ENCODE measurements around the gene CSNK2B. TPM values are rescaled to one million over a fixed set of nuclear protein-coding genes. Genes with fewer than 3 reads are reported as not detected.

Gene CSNK2B
- polyA plus RNA-seq, 2 of the 4 experiments (the other 2 are of a cell fraction): 41.8 to 141 TPM

DNA sequence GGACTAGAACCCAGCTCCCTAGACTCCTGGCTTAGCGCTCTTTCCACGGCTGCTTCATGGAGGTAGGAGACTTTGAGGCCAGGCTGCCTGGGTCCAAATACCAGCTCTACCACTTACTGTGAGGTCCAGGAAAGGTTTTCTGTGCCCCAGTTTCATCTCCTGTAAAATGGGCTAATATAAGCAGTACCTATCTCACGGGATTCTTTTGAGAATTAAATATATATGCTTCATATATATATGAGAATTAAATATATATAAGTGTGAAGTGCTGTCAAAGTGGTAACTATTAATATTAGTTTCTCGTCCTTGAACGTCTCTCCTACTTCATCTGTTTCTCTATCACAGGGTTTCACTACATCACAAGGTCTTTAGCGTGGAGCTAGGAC, 25.2 kb downstream of the CSNK2B start:
- H3K4me1 ChIP-seq: no peaks in the 10 kb centered on the region; the same call in 2 of the 3 replicates
- no peak for ATAC-seq
- TF ChIP-seq KDM5A (IDR thresholded peaks at IDR 0.05) (no peak), HOXB5 (CRISPR knock-in tag; IDR thresholded peaks at IDR 0.05) (no peak), ZC3H11A (IDR thresholded peaks at IDR 0.05) (no peak), ZSCAN20 (CRISPR knock-in tag; IDR thresholded peaks at IDR 0.05) (no peak), TP53 (CRISPR knock-in tag; IDR thresholded peaks at IDR 0.05) (no peak), CBX2 (IDR thresholded peaks at IDR 0.05; ENCODE audit: borderline replicate concordance, low read depth) (no peak), ZFP36 (IDR thresholded peaks at IDR 0.05; ENCODE audit: borderline replicate concordance, partially characterized antibody) (no peak), EHMT2 (IDR thresholded peaks at IDR 0.05; ENCODE audit: low read depth) (no peak), POLR2A (IDR thresholded peaks at IDR 0.05; ENCODE audit: low read length) (no peak), CHD4 (IDR thresholded peaks at IDR 0.05; ENCODE audit: borderline replicate concordance) (no peak)
- TF ChIP-seq, protein P1, sequence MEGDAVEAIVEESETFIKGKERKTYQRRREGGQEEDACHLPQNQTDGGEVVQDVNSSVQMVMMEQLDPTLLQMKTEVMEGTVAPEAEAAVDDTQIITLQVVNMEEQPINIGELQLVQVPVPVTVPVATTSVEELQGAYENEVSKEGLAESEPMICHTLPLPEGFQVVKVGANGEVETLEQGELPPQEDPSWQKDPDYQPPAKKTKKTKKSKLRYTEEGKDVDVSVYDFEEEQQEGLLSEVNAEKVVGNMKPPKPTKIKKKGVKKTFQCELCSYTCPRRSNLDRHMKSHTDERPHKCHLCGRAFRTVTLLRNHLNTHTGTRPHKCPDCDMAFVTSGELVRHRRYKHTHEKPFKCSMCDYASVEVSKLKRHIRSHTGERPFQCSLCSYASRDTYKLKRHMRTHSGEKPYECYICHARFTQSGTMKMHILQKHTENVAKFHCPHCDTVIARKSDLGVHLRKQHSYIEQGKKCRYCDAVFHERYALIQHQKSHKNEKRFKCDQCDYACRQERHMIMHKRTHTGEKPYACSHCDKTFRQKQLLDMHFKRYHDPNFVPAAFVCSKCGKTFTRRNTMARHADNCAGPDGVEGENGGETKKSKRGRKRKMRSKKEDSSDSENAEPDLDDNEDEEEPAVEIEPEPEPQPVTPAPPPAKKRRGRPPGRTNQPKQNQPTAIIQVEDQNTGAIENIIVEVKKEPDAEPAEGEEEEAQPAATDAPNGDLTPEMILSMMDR (IDR thresholded peaks at IDR 0.05): no peak
- TF ChIP-seq, protein P2, sequence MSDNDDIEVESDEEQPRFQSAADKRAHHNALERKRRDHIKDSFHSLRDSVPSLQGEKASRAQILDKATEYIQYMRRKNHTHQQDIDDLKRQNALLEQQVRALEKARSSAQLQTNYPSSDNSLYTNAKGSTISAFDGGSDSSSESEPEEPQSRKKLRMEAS (IDR thresholded peaks at IDR 0.05): no peak
- H3K4me3 ChIP-seq: no peak overlapping the region
- POLR2A ChIA-PET: no interaction called here
- CTCF ChIA-PET: interaction anchor here (1.2 to 2.9 kb wide), 3 partner anchors 11 to 172 kb away, joined by 4 to 11 read pairs (median 4); partner anchors contain the start of genes LY6G5B, LY6G5C and NEU1
- WGBS (ENCODE audit: missing lambda C conversion rate): 84% methylated on average over 6 of the region's 6 CpGs
- no peaks in the 10 kb centered on the region for H3K9me3 ChIP-seq
- DNase-seq (ENCODE audit: low read depth in 1 of 2, low spot score in 1 of 2): no peak
- H3K4me2 ChIP-seq: no peak overlapping the region
- no peak overlapping the region for H3K27ac ChIP-seq
- FAIRE-seq: no peak

DNA sequence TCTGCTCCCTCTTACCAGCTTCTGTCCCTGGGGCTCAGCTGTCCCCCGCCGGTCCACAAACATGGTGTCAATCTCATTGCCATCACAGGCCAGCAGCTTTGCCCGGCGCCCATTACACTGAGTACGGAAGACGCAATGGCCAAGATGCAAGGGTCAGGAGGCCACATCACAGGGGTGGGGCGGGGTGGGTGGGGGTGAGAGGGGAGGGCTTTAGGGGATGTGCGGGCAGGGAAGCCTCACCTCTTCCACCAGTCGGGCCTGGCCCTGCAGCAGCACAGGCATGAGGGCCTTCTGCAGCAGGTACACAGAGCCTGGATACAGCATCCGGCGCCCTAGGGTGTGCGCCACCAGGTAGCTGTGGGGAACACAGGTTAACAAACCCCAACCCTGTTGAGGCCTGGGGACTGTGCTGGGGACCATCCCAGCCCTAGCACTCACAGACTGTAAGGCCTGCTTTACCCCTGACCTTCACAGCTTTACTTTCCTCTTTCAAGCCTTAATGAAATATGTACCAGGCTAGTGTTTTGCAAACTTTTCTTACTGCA, 25.8 kb downstream of the CSNK2B start:
- Histone ChIP-seq H3K4me2 (no peak overlapping the region), H3K4me1 (no peaks in the 10 kb centered on the region; the same call in 2 of the 3 replicates), H3K27ac (no peak overlapping the region), H3K9me3 (no peaks in the 10 kb centered on the region), H3K4me3 (no peak overlapping the region)
- ChIA-PET POLR2A (no interaction called here), CTCF (interaction anchor here (1.2 to 2.9 kb wide), 3 partner anchors 11 to 171 kb away, joined by 4 to 11 read pairs (median 4); partner anchors contain the start of genes LY6G5C and NEU1)
- no peak for TF ChIP-seq FOXS1 (CRISPR knock-in tag; IDR thresholded peaks at IDR 0.05)
- TF ChIP-seq NFE2L2 (conservative IDR thresholded peaks at IDR 0.05; ENCODE audit: low read length): no peak
- TF ChIP-seq, protein P3, sequence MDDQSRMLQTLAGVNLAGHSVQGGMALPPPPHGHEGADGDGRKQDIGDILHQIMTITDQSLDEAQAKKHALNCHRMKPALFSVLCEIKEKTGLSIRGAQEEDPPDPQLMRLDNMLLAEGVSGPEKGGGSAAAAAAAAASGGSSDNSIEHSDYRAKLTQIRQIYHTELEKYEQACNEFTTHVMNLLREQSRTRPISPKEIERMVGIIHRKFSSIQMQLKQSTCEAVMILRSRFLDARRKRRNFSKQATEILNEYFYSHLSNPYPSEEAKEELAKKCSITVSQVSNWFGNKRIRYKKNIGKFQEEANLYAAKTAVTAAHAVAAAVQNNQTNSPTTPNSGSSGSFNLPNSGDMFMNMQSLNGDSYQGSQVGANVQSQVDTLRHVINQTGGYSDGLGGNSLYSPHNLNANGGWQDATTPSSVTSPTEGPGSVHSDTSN (IDR thresholded peaks at IDR 0.05): no peak
- TF ChIP-seq, protein P4, sequence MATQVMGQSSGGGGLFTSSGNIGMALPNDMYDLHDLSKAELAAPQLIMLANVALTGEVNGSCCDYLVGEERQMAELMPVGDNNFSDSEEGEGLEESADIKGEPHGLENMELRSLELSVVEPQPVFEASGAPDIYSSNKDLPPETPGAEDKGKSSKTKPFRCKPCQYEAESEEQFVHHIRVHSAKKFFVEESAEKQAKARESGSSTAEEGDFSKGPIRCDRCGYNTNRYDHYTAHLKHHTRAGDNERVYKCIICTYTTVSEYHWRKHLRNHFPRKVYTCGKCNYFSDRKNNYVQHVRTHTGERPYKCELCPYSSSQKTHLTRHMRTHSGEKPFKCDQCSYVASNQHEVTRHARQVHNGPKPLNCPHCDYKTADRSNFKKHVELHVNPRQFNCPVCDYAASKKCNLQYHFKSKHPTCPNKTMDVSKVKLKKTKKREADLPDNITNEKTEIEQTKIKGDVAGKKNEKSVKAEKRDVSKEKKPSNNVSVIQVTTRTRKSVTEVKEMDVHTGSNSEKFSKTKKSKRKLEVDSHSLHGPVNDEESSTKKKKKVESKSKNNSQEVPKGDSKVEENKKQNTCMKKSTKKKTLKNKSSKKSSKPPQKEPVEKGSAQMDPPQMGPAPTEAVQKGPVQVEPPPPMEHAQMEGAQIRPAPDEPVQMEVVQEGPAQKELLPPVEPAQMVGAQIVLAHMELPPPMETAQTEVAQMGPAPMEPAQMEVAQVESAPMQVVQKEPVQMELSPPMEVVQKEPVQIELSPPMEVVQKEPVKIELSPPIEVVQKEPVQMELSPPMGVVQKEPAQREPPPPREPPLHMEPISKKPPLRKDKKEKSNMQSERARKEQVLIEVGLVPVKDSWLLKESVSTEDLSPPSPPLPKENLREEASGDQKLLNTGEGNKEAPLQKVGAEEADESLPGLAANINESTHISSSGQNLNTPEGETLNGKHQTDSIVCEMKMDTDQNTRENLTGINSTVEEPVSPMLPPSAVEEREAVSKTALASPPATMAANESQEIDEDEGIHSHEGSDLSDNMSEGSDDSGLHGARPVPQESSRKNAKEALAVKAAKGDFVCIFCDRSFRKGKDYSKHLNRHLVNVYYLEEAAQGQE (IDR thresholded peaks at IDR 0.05): no peak
- TF ChIP-seq RNF2 (IDR thresholded peaks at IDR 0.05; ENCODE audit: borderline replicate concordance, low read depth): no peak
- TF ChIP-seq FOSB (CRISPR knock-in tag; IDR thresholded peaks at IDR 0.05): no peak
- TF ChIP-seq EHMT2 (IDR thresholded peaks at IDR 0.05; ENCODE audit: low read depth): no peak
- no peak for TF ChIP-seq GATA3 (IDR thresholded peaks at IDR 0.05; ENCODE audit: borderline replicate concordance)
- TF ChIP-seq KDM1A (IDR thresholded peaks at IDR 0.05; ENCODE audit: low read depth): no peak
- TF ChIP-seq ZC3H11A (IDR thresholded peaks at IDR 0.05): no peak
- no peak for TF ChIP-seq CHD2 (IDR thresholded peaks at IDR 0.05; ENCODE audit: low read length, partially characterized antibody)
- no peak for TF ChIP-seq CEBPB (IDR thresholded peaks at IDR 0.05)
- no peak for TF ChIP-seq SREBF2 (IDR thresholded peaks at IDR 0.05)
- TF ChIP-seq SMC3 (IDR thresholded peaks at IDR 0.05): no peak
- no peak for TF ChIP-seq RCOR1 (IDR thresholded peaks at IDR 0.05; ENCODE audit: low read depth, low read length)
- TF ChIP-seq CBX8 (IDR thresholded peaks at IDR 0.05): no peak
- TF ChIP-seq, protein P1 (IDR thresholded peaks at IDR 0.05): no peak
- TF ChIP-seq POLR2AphosphoS2 (conservative IDR thresholded peaks at IDR 0.05; ENCODE audit: low read length): no peak
- TF ChIP-seq HEYL (CRISPR knock-in tag; IDR thresholded peaks at IDR 0.05): no peak
- WGBS (ENCODE audit: missing lambda C conversion rate): 96% methylated on average over 4 of the region's 12 CpGs
- DNase-seq (ENCODE audit: low read depth in 1 of 2, low spot score in 1 of 2): no peak
- ATAC-seq: no peak
- FAIRE-seq: no peak
